K562 (cell line): ENCODE results near the gene MYO16. TPM values are rescaled to one million over a fixed set of nuclear protein-coding genes. Genes with fewer than 3 reads are reported as not detected.
A peak's percentile ranks its signal among the peaks of the same experiment; 100 is the strongest.

ENCODE experiments used
- ATF3 ChIP-seq, 2 experiments: fragments of 450-650 bp in 1 of 2; sonication (generic) in 1 of 2; formaldehyde crosslinking in 1 of 2; IDR thresholded peaks in 1 of 2; conservative IDR thresholded peaks in 1 of 2; 2 replicates each; pipeline versions ENCODE4 v1.6.1 to v1.8.1; 2016 to 2023; ENCODE audit warnings: mild to moderate bottlenecking in 2 of 2, moderate library complexity in 2 of 2, inconsistent platforms in 1 of 2, missing genetic modification reagents in 1 of 2
- BHLHE40 ChIP-seq: IDR thresholded peaks from 2 replicates; pipeline ENCODE4 v1.6.1; 2011; ENCODE audit warnings: low read length, improper control_type of control experiment
- ETV6 ChIP-seq, 3 experiments: fragments of 150-350 bp in 1 of 3; sonication (generic) in 1 of 3; formaldehyde crosslinking in 1 of 3; IDR thresholded peaks; 2 replicates each; pipeline versions ENCODE4 v1.6.1 to v1.8.0; 2014 to 2022; ENCODE audit warnings: borderline replicate concordance in 2 of 3, low read depth in 2 of 3, antibody characterized with exemption in 1 of 3, low read length in 1 of 3, mild to moderate bottlenecking in 1 of 3, missing genetic modification reagents in 1 of 3
- GABPB2 ChIP-seq: fragments of 250-450 bp; sonication (Bioruptor Pico); conservative IDR thresholded peaks from 2 replicates; pipeline ENCODE4 v1.5.1; 2021; ENCODE audit warnings: mild to moderate bottlenecking
- NFIC ChIP-seq: fragments of 450-650 bp; IDR thresholded peaks from 2 replicates; pipeline ENCODE4 v1.6.1; 2017; ENCODE audit warnings: mild to moderate bottlenecking, inconsistent platforms
- NFIX ChIP-seq: fragments of 250-450 bp; sonication (Bioruptor Pico); IDR thresholded peaks from 2 replicates; pipeline ENCODE4 v1.4.0; 2020; ENCODE audit warnings: low read depth, mild to moderate bottlenecking, moderate library complexity
- PPARD ChIP-seq: fragments of 250-450 bp; sonication (Bioruptor Pico); IDR thresholded peaks from 2 replicates; pipeline ENCODE4 v1.8.0; 2022; ENCODE audit warnings: inconsistent platforms, mild to moderate bottlenecking, moderate library complexity
- RAD21 ChIP-seq, 2 experiments: fragments of 250-450 bp in 1 of 2; fragments of 450-650 bp in 1 of 2; sonication (Bioruptor Pico) in 1 of 2; formaldehyde crosslinking in 1 of 2; IDR thresholded peaks in 1 of 2; conservative IDR thresholded peaks in 1 of 2; 2 replicates each; pipeline versions ENCODE4 v1.4.0 to v1.8.0; 2020 to 2022; ENCODE audit warnings: mild to moderate bottlenecking in 2 of 2, moderate library complexity in 1 of 2
- SRSF1 ChIP-seq: fragments of 200-400 bp; formaldehyde crosslinking; IDR thresholded peaks from 2 replicates; pipeline ENCODE4 v1.6.1; 2017; ENCODE audit warnings: mild to moderate bottlenecking, low read depth, low read length, moderate library complexity
- ZBTB11 ChIP-seq, 3 experiments: fragments of 200-800 bp in 1 of 3; fragments of 250-450 bp in 1 of 3; fragments of 450-650 bp in 1 of 3; sonication (Bioruptor Pico) in 1 of 3; sonication (Bioruptor generic) in 1 of 3; formaldehyde crosslinking in 1 of 3; IDR thresholded peaks; 2 replicates each; pipeline versions ENCODE4 v1.6.1 to v1.8.0; 2016 to 2022; ENCODE audit warnings: mild to moderate bottlenecking in 2 of 3, missing genetic modification characterization in 2 of 3, missing compliant biosample characterization in 1 of 3, moderate library complexity in 1 of 3
- ZNF133 ChIP-seq: fragments of 250-450 bp; sonication (Bioruptor Pico); IDR thresholded peaks from 2 replicates; pipeline ENCODE4 v1.4.0; 2020; ENCODE audit warnings: mild to moderate bottlenecking
- ZNF316 ChIP-seq: fragments of 450-650 bp; IDR thresholded peaks from 2 replicates; pipeline ENCODE4 v1.6.1; 2016
- ZNF324 ChIP-seq: fragments of 250-450 bp; sonication (Bioruptor Pico); IDR thresholded peaks from 2 replicates; pipeline ENCODE4 v1.4.0; 2020; ENCODE audit warnings: mild to moderate bottlenecking
- ZNF354B ChIP-seq: fragments of 250-450 bp; sonication (Bioruptor Pico); IDR thresholded peaks from 2 replicates; pipeline ENCODE4 v1.4.0; 2020
- ZNF41 ChIP-seq: fragments of 250-450 bp; sonication (Bioruptor Pico); conservative IDR thresholded peaks from 2 replicates; pipeline ENCODE4 v1.4.0; 2020; ENCODE audit warnings: mild to moderate bottlenecking
- ZNF444 ChIP-seq: fragments of 250-450 bp; sonication (Bioruptor Pico); IDR thresholded peaks from 2 replicates; pipeline ENCODE4 v1.4.0; 2020; ENCODE audit warnings: mild to moderate bottlenecking, moderate library complexity
- ZNF445 ChIP-seq: fragments of 250-450 bp; sonication (Bioruptor Pico); IDR thresholded peaks from 2 replicates; pipeline ENCODE4 v1.4.0; 2020; ENCODE audit warnings: low read depth, mild to moderate bottlenecking, moderate library complexity
- ZNF76 ChIP-seq: fragments of 250-450 bp; sonication (Bioruptor Pico); IDR thresholded peaks from 2 replicates; pipeline ENCODE4 v1.4.0; 2020; ENCODE audit warnings: mild to moderate bottlenecking, moderate library complexity, borderline replicate concordance
- polyA plus RNA-seq, 8 experiments: library from polyadenylated mRNA; depleted of rRNA in 4 of 8; stranded (reverse) in 5 of 8; unstranded in 3 of 8; fragments of >200 nt; fragmentation: Nextera tagmentation in 2 of 8; fragmentation: Illumina TruSeq in 1 of 8; extraction: Ambion mirVana in 2 of 8; extraction: Trizol in 1 of 8; gene quantifications; 2 replicates each; pipeline versions ENCODE4 v1.2.1 to v1.2.3, GENCODE V29; 2011 to 2014; ENCODE audit warnings: inconsistent platforms in 1 of 8, missing spikeins in 1 of 8
- total RNA-seq, 7 experiments: library from RNA; depleted of rRNA in 6 of 7; stranded (reverse); fragments of >200 nt in 6 of 7; fragmentation: Illumina TruSeq in 2 of 7; extraction: Trizol in 2 of 7; gene quantifications; 2 replicates each; pipeline versions ENCODE4 v1.2.1 to v1.2.3, GENCODE V29; 2011 to 2021; ENCODE audit warnings: low replicate concordance in 1 of 7
- TF ChIP-seq, protein P1 (sequence below): fragments of 250-450 bp; sonication (Bioruptor Pico); IDR thresholded peaks from 2 replicates; pipeline ENCODE4 v1.9.0; 2021; ENCODE audit warnings: mild to moderate bottlenecking
- TF ChIP-seq, protein P2 (sequence below): sonication (generic); formaldehyde crosslinking; IDR thresholded peaks from 2 replicates; pipeline ENCODE4 v1.8.0; 2022; ENCODE audit warnings: mild to moderate bottlenecking, missing genetic modification reagents
- TF ChIP-seq, protein P3 (sequence below), 2 experiments: fragments of 250-450 bp in 1 of 2; fragments of 450-650 bp in 1 of 2; sonication (Bioruptor Pico) in 1 of 2; IDR thresholded peaks; 2 replicates each; pipeline versions ENCODE4 v1.6.1 to v1.8.0; 2016 to 2021; ENCODE audit warnings: mild to moderate bottlenecking in 2 of 2, moderate library complexity in 2 of 2, missing compliant biosample characterization in 1 of 2, missing genetic modification characterization in 1 of 2

The MYO16 gene
- total and polyA plus RNA-seq, 9 of the 15 experiments (the other 6 are each of a cell fraction or from before 2014, with no cell fraction given) = 4.3 to 45.7 (median 12.1) TPM

- TF ChIP-seq, protein P1, sequence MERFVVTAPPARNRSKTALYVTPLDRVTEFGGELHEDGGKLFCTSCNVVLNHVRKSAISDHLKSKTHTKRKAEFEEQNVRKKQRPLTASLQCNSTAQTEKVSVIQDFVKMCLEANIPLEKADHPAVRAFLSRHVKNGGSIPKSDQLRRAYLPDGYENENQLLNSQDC (CRISPR knock-in tag) = no peak
- TF ChIP-seq SRSF1 = no peak
- TF ChIP-seq ZBTB11 (CRISPR knock-in tag; IDR thresholded peaks at IDR 0.05) = 0 out of 6 replicates have a peak, but pooled peaks of 1 of the 3 experiments have one; percentile 35
- TF ChIP-seq ZNF445 (CRISPR knock-in tag) = 0 out of 2 replicates have a peak, but pooled peaks have one; percentile 38
- peak; percentile 77 for TF ChIP-seq ZNF444 (CRISPR knock-in tag)
- 0 out of 2 replicates have a peak, but pooled peaks have one; percentile 42 for TF ChIP-seq PPARD (CRISPR knock-in tag)
- no peak for TF ChIP-seq GABPB2 (CRISPR knock-in tag)
- peak; percentile 59 for TF ChIP-seq ZNF324 (CRISPR knock-in tag)
- TF ChIP-seq ZNF76 = peak; percentile 97
- TF ChIP-seq ZNF133 (CRISPR knock-in tag) = peak; percentile 83; the same call in 1 of the 2 replicates
- TF ChIP-seq NFIC = peak; percentile 30; the same call in 1 of the 2 replicates
- TF ChIP-seq BHLHE40 = no peak
- 0 out of 2 replicates have a peak, but pooled peaks have one; percentile 31 for TF ChIP-seq NFIX (CRISPR knock-in tag)
- TF ChIP-seq RAD21 (CRISPR knock-in tag; conservative IDR thresholded peaks at IDR 0.05 in 1 of 2, IDR thresholded peaks at IDR 0.05 in 1 of 2) = 0 out of 4 replicates have a peak, but pooled peaks of 1 of the 2 experiments have one; percentile 25
- TF ChIP-seq, protein P2, sequence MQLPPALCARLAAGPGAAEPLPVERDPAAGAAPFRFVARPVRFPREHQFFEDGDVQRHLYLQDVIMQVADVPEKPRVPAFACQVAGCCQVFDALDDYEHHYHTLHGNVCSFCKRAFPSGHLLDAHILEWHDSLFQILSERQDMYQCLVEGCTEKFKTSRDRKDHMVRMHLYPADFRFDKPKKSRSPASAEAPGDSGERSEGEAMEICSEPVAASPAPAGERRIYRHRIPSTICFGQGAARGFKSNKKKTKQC (CRISPR knock-in tag) = no peak
- peak; percentile 44 for TF ChIP-seq ZNF316
- TF ChIP-seq ZNF354B (CRISPR knock-in tag) = peak; percentile 92
- no peak for TF ChIP-seq ATF3 (IDR thresholded peaks at IDR 0.05)
- TF ChIP-seq ATF3 (CRISPR knock-in tag; conservative IDR thresholded peaks at IDR 0.05) = no peak
- TF ChIP-seq ZNF41 (CRISPR knock-in tag) = peak; percentile 98
- TF ChIP-seq, protein P3, sequence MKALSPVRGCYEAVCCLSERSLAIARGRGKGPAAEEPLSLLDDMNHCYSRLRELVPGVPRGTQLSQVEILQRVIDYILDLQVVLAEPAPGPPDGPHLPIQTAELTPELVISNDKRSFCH (CRISPR knock-in tag; IDR thresholded peaks at IDR 0.05) = 0 out of 2 replicates have a peak, but pooled peaks have one; percentile 49
- TF ChIP-seq, protein P3 (tag; IDR thresholded peaks at IDR 0.05) = peak; percentile 96
- TF ChIP-seq ETV6 (IDR thresholded peaks at IDR 0.05; ENCODE audit: borderline replicate concordance in 1 of 2, low read depth in 2 of 2, low read length in 1 of 2) = no peak
- no peak for TF ChIP-seq ETV6 (CRISPR knock-in tag; IDR thresholded peaks at IDR 0.05; ENCODE audit: borderline replicate concordance)
Observed at GRCh38 chr13:108682714-108683113, 53.3 kb downstream of the MYO16 start (continued).
